ENCODE data around the gene UBE2L5.

- TF ChIP-seq, protein P1, sequence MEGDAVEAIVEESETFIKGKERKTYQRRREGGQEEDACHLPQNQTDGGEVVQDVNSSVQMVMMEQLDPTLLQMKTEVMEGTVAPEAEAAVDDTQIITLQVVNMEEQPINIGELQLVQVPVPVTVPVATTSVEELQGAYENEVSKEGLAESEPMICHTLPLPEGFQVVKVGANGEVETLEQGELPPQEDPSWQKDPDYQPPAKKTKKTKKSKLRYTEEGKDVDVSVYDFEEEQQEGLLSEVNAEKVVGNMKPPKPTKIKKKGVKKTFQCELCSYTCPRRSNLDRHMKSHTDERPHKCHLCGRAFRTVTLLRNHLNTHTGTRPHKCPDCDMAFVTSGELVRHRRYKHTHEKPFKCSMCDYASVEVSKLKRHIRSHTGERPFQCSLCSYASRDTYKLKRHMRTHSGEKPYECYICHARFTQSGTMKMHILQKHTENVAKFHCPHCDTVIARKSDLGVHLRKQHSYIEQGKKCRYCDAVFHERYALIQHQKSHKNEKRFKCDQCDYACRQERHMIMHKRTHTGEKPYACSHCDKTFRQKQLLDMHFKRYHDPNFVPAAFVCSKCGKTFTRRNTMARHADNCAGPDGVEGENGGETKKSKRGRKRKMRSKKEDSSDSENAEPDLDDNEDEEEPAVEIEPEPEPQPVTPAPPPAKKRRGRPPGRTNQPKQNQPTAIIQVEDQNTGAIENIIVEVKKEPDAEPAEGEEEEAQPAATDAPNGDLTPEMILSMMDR (conservative IDR thresholded peaks at IDR 0.05) = no peak
- no peak for TF ChIP-seq ZFX (IDR thresholded peaks at IDR 0.05)
These were observed 32.7 kb downstream of the UBE2L5 start for GRCh38 chr13:30454991-30455390.
